Measurements from ENCODE around the gene TTLL11.

TTLL11 gene

DNA sequence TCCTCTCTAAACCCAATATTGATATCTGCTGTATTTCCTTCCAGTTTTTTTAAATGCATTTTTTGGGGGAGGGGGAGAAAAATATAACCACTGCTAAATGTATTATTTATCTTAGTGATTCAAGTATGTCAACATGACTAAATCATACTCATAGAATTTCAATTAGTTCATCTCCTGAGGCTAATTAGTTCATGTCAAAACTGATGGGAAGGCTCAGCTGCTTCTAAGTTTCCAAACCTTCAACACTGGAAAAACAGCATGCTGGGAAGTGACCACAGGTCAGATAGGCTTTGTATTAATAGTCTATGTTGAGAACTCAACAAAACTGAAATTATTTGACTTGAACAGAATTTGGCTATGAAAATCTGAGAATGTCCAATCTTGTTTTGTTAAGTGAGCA lies 118.7 kb downstream of the TTLL11 start:
- DNase-seq (ENCODE audit: low read depth in 3 of 3): no peak

DNA sequence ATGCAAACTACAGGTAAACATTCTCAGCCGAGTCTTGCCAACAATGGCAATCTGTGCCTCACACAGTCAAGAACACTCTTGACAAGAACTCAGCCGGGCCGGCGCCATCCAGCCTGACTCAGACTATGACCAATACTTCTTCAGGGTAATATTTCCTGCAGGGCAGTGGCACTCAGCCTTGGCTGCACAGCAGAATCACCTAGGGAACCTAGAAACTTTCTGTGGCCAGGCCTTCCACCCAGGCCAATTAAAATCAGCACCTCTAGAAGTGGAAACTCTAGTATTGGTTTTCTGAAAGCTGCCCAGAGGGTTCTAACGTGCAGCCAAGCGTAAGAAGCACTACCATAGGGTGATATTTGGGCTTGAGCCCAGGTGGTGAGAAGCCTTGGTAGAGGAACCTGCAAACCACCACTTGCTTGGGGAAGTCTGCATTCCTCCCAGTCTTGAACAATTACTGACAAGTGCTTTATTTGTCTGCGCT lies 120.6 kb downstream of the TTLL11 start:
- DNase-seq (ENCODE audit: low read depth in 3 of 3): no peak

DNA sequence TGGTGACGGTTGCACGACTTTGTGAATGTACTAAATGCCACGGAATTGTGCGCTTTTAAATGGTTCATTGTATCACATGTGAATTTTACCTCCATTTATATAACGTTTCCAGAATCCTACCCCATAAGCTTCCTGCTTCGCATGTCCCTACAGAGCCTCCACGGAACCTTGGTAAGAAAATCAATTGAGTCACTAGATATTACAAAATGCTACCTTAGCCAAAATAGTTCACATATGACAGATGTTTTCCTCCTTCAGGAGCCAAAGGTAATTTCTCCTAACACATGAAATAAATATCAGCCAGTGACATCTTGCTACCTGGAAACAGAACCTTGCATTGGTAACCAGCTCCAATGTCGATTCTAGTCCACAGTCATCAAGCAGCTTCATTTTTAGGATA lies 125.1 kb downstream of the TTLL11 start:
- DNase-seq (ENCODE audit: low read depth in 3 of 3): no peak

DNA sequence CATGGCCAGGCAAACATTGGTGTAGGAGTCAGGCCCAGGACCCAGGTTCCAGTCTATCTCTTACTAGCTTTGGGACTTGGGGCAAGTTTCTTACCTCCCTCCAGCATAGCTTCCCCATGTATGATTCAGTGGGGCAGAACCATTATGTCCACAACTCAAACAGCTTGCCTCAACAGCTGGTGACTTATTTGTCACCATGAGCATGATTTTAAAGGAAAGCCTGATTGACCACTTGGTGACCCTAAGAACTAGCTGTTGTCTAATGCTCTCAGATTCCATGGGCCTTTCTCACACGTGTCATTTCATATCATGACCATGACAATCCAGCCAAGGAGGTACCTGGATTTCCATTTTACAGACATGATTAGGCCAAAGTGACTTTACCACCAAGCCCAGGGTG lies 126.4 kb downstream of the TTLL11 start:
- no peak for DNase-seq (ENCODE audit: low read depth in 3 of 3)

DNA sequence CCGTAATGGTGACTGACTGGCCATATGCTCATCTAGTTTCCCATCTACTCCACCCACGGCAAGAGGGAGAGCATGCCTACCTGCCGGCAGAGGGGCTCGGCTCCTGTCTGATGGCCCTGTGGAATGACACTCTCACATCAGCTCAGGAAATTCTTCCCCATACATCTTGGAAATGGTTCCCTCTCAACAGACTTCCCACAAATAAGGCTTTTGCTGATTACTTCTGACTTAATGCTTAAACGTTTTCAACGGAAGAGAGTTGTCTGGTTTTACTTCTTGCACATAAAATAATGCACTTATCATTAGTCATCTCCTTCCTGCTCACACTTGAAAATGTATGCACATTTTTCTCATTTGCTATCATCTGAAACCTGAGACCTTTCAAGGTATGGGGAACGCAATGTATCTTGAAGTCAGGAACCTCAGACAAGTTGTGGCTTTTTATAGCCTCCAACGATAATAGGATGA lies 129.5 kb downstream of the TTLL11 start:
- DNase-seq (ENCODE audit: low read depth in 3 of 3): no peak

DNA sequence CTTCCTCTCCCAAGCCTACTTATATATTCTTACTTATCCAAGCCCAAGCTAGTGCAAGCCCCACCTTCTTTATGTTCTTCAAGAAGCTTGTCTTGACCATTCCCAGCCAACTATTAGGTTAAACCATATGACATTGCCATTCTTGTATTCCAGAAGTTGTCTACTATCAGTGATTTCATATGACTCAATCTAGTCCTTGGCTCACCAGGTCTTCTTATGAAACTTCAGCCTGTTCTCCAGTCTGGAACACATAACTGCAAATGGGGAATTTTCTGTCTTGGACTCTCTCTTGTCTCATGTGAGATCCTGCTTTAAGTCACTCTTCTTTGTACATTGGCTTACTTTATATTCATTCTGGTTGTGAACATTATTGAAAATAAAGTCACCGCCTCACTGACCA lies 130.7 kb downstream of the TTLL11 start:
- no peak for DNase-seq (ENCODE audit: low read depth in 3 of 3)

DNA sequence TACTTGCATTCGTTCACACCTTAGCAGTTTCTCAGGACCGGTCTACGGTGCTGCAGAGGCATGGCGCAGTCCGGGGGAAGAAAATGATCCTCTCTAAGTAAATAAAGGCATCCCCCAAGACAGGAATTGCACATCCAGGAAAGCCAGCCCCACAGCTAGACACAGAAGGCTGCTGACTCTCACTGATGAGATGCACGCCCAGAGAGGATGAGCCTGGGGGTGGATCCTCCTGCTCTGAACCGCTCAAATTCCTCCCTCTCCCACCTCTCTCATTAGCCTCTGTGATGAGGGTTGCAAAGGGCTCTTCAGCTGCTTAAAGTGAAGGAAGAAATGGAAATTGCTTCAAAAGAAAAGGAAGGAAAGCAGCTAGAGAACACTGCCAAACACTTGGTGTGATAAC lies 132.4 kb downstream of the TTLL11 start:
- no peak for DNase-seq (ENCODE audit: low read depth in 3 of 3)

DNA sequence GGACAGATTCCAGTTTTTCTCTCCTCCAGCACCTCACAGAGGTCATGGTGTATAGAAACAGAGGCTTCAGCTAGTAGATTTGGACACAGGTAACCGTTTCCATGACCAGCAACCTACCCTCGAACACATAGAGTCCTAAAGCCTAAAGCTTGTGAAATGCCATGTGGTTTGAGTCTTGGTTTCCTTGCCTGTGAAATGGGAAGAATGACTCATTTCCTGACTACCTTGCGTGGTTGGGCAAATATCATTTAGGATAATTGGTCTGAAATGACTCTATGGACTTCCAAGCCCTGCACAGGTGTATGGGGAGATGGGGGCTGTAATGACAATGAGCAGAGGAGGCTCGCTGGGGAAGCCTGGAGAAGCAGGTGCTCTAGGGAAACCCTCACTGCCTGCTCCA lies 134.6 kb downstream of the TTLL11 start:
- DNase-seq (ENCODE audit: low read depth in 3 of 3): no peak

DNA sequence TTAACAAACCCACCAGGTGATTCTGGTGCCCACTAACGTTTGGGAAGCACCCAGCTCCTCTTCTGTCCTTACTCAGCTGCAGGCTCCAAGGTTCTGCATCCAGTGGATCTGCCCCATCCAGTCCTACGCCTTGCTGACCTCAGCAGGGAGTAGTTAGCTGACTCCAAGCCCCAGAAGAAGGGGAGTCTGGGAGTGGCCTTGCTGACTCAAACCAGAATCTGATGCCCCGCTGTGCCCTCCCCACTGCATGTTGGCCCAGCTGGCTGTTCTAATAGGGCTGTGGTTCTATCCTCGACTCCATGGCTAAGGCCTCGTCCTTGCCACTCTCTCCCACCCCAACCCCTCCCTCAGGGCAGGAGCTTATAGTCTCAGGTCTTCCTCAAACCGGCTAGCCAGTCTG lies 136.3 kb downstream of the TTLL11 start:
- DNase-seq (ENCODE audit: low read depth in 3 of 3): no peak

DNA sequence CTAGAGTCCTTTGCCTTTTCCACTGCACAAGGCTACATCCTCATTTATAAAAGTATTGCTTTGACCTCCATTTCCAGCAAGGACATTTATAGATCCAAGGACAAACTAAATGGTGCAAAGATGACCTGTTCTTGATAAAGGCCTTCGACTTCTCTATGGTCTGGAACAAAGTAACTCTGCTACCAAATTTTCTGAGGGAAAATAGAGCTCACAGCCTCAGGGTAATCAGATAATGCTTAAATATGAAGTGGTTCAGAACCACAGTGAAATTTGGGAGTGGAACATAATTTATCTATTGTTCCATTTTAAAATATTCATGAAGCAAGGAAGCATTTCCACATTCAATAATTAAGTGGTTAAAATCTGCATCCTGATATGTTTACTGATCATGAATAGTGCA lies 137.5 kb downstream of the TTLL11 start:
- no peak for DNase-seq (ENCODE audit: low read depth in 3 of 3)

DNA sequence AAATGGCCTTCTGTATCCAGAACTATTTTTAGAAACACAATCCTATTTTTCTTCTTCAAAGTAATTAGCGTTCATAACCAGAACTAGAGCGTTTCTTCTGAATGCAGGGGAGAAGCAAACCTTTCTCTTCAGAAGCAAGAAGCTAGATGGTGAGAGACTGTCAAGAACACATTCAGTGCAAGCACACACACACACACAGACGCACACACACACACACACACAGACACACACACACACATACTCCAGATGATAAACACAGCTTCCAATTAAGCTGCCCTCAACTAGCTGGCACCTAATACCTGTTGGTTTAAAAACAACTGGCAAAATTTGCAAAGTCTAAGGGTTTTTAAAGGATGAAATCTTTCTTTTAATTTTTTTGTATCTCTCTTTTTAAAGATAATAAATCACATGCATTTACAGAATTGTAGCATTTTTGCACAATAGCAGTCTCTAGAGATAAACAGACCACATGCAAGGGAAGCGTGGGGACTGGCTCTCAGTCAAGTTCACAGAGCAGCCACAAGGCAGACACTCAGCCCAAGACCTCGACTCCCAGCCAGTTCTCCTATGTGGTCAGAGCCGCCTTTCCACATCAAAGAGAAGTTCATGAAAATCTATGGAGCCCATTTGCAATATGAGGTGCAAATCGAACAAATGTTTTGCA lies 138.5 kb downstream of the TTLL11 start:
- DNase-seq (ENCODE audit: low read depth in 3 of 3): no peak

DNA sequence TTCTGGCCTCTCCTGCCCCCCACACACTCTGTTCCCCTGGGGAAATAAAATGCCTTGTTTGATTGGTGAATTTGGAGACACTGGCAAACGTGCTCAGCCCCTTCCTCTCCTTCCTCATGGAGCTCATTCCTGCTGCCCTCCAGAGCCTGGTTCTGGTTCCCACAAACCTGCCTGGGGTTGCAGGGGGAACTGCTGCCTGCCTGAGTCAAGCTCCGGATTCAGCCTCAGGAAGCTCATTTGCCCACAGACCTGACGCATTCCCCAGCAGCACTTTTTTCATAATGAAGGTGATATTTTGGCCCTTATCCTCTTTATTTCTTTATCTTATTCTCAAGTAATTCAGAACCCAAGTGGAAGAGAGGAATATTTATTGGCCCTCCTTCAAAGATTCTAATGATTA lies 140.5 kb downstream of the TTLL11 start:
- DNase-seq (ENCODE audit: low read depth in 3 of 3): no peak

DNA sequence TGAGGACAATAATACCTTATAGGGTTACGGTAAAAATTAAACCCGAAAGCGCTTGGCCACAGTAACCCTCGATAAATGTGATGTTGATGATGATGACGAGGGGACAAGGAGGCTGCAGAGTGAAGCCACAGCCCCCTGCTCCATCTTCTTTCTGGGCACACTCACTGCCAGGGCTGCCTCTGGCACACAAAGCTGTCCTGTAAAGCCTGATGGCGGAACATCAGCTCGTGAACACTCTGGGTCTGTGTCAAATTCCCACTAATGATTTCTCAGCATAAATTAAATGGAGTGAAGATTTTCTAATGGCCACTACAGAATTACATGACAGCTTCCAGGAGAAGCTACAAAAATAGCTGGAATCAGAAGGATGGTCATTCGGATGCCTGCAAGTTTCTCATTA lies 142.2 kb downstream of the TTLL11 start:
- no peak for DNase-seq (ENCODE audit: low read depth in 3 of 3)

DNA sequence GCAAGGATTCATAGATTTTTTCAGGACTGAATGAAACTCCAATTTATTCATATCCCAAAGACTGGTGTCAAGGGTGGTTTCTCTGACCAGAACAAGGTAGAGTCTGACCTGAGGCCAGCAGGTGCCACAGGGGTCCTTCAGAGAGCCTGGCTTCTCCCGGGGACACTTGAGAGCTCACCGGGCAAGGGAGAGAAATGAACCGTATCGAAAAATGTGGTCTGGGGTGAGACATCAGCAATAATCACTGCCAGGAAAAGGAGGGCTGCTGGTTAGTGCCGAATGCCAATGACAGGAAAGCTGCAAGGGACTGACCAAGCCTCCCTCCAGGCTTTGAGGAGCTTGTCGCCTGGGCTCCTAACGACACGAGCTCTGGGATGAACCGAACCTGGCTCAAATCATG lies 142.7 kb downstream of the TTLL11 start:
- DNase-seq (ENCODE audit: low read depth in 3 of 3): no peak

DNA sequence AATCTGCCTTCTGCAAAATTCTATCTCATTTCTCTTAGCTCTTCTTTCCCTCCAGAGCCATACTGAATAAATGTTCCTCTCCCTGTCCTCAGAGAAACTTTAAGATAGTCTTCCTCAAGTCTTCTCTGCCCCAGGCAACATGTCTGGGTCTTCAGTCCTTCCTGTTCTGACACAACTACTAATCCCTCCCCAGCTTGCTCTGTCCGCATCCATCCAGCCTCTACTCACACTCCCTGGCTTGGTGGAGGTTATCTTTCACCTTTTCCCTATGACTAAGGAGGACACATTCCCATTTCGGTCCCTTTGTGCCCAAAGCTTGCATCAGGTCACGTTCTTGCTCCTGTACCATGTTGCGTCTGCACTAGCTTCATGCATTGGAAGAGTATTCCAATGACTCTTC lies 143.3 kb downstream of the TTLL11 start:
- DNase-seq (ENCODE audit: low read depth in 3 of 3): no peak

DNA sequence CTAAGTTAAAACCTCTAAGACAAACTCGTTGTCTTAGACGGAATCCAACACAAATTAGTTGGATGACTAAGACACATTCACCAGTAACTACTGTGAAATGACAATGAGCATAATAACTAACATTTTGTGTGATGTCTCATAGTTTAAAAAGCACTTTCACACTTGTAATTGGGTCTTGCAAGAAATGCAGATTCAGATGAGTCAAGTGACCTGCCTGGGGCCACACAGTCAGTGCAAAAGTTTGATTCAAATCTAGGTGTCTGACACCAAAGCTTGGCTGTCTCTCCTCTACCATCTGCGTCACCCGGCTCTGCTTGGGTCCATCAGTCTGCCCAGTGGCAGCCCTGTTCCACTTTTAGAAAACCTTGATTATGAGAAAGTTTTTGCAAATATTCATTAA lies 143.7 kb downstream of the TTLL11 start:
- no peak for DNase-seq (ENCODE audit: low read depth in 3 of 3)

DNA sequence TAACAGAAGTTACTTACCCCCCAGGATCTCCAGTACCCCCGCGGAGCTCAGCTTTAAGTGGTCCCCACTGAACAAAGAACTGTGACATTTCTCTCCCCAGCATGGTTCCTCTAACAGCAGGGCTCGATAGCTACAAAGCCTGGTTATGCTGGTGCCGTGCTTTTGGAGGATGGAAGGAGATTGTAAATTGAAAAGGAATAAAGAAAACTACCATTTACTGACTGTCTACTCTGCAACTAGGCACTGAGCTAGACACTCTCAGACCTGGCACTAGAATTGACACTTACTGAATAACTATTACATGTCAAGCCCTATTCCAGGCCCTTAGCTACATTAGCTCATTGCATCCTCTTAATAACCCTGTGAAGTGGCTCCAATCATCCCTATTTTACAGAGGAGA lies 145.3 kb downstream of the TTLL11 start:
- no peak for DNase-seq (ENCODE audit: low read depth in 3 of 3)

DNA sequence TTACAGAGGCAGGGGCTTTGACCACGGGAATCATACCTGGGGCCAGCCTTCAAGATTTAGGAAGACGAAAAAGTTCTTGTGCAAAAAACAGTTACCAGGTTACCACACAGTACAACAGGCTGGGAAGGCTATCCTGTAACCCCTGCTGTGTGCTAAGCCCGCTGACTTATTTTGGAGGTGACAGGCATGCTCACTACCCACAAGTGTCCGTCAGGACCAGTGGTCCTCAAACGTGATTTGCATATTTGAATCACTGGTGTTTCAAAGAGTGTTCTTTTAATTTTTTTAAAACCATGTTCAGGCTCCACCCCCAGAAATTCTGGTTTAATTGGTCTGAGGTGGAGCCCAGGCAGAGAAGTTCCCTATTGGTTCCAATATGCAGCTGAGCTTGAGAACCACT lies 146.6 kb downstream of the TTLL11 start:
- no peak for DNase-seq (ENCODE audit: low read depth in 3 of 3)

DNA sequence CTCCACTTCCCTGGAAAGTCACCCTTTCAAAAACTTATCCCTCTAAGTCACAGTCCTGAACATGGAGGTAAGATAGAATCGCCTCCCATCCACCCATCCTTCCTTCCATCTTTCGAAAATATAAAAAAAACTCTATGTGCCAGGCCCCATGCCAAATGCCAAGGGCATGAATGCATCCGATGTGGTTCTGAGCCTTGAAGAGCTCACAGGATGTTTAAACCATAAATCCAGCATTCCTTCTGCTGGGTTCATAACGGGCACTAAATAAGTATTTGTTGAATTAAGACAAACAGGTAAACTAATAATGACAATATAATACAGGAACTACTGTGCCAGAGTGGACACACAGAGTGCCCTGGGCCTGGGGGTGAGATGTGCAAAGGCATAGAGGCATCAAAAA lies 147.3 kb downstream of the TTLL11 start:
- DNase-seq (ENCODE audit: low read depth in 3 of 3): no peak

DNA sequence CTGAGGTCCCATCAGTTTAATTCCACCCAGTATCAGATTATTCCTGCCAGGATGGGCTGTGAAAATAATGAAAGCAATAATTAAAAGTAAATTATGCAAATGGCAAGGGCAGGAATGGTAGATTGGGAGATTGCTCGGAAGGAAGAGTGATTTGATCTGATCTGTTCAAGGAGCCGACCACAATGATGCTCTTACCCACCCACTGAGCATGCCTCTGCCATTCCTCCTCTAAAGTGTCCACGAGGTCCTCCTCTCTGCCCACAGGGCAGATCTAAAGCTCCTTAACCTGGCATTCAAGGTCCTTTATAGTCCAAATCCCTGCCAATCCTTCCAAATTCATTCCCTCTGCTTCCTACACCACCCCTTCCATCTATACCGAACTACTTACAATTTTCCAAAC lies 147.8 kb downstream of the TTLL11 start:
- no peak for DNase-seq (ENCODE audit: low read depth in 3 of 3)

DNA sequence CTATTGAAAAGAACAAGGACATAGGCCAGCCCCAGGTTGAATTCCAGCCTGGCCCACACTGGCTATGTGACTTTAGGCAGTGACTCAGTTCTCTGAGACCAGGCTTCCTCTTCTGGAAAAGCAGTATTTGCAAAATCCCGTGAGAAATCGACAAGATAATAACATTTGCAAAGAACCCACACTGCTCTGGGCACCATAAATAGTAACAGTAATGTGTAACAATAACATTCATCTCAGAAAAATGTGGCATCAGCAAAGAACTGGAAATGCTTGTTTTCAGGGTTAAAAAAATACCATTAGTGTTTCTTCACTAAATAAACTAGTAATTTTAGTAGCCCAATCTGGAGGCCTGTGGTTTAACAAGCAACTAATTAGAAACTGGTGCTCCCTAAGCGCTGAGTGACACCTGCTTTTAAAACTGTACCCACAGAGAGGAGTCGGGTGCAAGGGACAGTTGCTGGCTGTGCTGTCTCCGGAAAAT lies 148.4 kb downstream of the TTLL11 start:
- no peak for DNase-seq (ENCODE audit: low read depth in 3 of 3)

DNA sequence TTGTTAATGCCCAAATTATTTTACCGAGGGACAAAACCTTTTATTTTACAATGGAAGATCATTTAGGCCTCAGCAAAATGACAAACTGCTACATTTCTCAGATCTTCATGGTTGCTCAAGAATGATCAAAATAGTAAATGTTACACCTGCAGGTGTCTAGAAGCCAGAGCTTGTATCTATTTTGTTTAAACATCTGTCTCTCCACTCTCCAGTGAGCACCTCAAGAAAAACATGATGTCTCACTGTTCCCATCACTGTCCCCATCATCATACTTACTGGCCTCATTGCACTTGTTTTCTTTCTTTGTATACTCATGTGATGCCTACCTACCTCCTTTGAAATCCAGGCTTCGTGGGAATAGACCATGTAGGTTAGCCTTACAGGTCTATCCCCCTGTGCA lies 149.6 kb downstream of the TTLL11 start:
- no peak for DNase-seq (ENCODE audit: low read depth in 3 of 3)

DNA sequence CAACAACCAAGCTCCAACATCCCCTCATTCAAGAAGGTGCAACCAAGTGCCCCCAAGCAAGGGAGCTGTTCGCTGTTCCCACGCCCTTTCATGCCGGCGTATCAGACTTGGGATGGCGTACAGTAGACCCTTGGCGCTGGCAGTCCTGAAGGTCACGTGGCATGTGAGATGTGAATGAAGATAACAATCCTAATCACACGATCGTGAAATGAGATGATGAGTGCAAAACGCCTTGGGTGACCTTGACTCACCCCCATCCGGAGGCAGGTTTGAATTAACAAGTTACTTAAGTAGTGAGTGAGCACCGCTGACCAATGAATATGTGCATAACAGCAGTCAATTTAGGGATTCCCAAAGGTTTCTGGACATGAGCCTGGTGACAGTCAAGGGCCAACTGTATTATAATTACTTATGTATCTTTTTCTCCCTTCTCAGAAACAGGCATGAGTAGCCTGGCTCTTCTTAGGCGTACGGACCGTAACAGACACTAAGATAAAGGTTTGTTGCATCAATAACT lies 150.2 kb downstream of the TTLL11 start:
- no peak for DNase-seq (ENCODE audit: low read depth in 3 of 3)

DNA sequence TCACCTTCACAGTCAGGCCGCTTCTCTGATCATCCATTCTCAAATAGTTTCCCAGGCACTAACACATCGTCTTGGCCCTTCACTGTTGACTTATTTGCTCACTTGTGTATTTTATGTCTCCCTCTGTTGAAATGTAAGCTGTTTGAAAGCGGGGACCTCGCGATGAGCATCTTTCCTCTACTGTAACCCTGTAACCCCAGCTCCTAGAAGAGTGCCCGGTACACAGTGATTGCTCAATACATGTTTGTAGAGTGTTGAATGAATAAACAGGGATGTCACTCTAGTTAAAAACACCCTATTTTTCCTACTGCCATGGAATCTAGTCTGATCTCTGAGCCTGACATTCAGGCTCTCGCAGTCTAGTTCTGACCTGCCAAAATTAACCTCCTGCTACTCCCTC lies 150.8 kb downstream of the TTLL11 start:
- no peak for DNase-seq (ENCODE audit: low read depth in 3 of 3)
